NT2/D1 (cell line): ENCODE measurements around the gene RAF1.

Experiments
- SUZ12 ChIP-seq: IDR thresholded peaks from 2 replicates; pipeline ENCODE4 v1.6.1; 2011; ENCODE audit not compliant: insufficient read length, insufficient read depth; ENCODE audit errors: extremely low read depth
- YY1 ChIP-seq: IDR thresholded peaks from 2 replicates; pipeline ENCODE4 v1.6.1; 2011; ENCODE audit not compliant: insufficient read length, insufficient read depth
- ZNF274 ChIP-seq: IDR thresholded peaks from 2 replicates; pipeline ENCODE4 v1.6.1; 2011; ENCODE audit warnings: mild to moderate bottlenecking, low read depth, low read length

DNA sequence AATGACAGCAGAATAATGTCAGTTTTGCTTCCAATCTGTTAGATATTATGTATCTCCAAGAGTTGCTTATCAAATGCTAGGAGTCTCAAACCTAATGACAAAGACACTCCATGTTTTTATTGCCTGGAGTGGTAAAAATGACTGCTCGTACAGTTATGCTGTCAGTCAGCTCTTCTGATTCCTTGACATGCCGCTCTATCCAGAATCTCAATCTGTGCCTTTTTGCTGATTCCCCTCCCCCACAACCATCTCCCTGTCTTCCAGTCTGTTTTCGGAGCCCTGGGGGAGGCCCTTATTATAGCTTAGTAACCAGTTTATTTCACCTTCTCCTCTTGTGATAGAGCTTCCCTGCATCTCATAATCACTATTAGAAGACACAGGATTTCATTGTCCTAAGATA, 104.4 kb downstream of the RAF1 start:
- no peak for TF ChIP-seq SUZ12
- no peak for TF ChIP-seq YY1
- no peak for TF ChIP-seq ZNF274
